Stimulated activated memory B cell treated with anti-CD40 and anti-IgM and Interleukin-4, amounts not matched to agents 10 μg/mL and 1 μg/mL and 100 μg/mL, for 72 hours (primary cell): ENCODE results near the gene PMAIP1.
"Not testable (repeated sequence)": the region's sequence is repeated elsewhere in the genome, so short reads cannot be mapped to it uniquely, and the experiment has no call there.

ENCODE experiments used
- ATAC-seq: fragments of 150-1000 bp; cut with Tn5 transposase; 2 replicates; pipeline ENCODE4 v1.10.0; 2021
- H3K27ac Mint-ChIP-seq: one replicate; pipeline ENCODE4 v1.8.0; 2022; ENCODE audit warnings: mild to moderate bottlenecking, mixed read lengths
- H3K27me3 Mint-ChIP-seq: one replicate; pipeline ENCODE4 v1.8.0; 2022; ENCODE audit warnings: mixed read lengths
- H3K36me3 Mint-ChIP-seq: one replicate; pipeline ENCODE4 v1.8.0; 2022; ENCODE audit warnings: mixed read lengths
- H3K4me1 Mint-ChIP-seq: one replicate; pipeline ENCODE4 v1.8.0; 2022; ENCODE audit warnings: mixed read lengths
- H3K4me3 Mint-ChIP-seq: one replicate; pipeline ENCODE4 v1.8.0; 2022; ENCODE audit warnings: mild to moderate bottlenecking, moderate library complexity, mixed read lengths
- H3K9me3 Mint-ChIP-seq: one replicate; pipeline ENCODE4 v1.8.0; 2022; ENCODE audit warnings: mixed read lengths

The PMAIP1 gene

GRCh38 chr18:59874166-59874565 is 25.6 kb upstream of the PMAIP1 start:
- Mint-ChIP-seq H3K4me3 (no peak overlapping the region), H3K36me3 (no peaks in the 10 kb centered on the region), H3K9me3 (no peaks in the 10 kb centered on the region), H3K4me1 (peaks cover 24% of the 10 kb centered on the region), H3K27me3 (no peaks in the 10 kb centered on the region), H3K27ac (no peak overlapping the region)
- no peak for ATAC-seq

GRCh38 chr18:59876310-59876626 is 23.5 kb upstream of the PMAIP1 start:
- peak; percentile 80 for ATAC-seq
- Mint-ChIP-seq H3K4me1 (peaks cover 24% of the 10 kb centered on the region), H3K27ac (peak overlapping the region; percentile 80), H3K36me3 (no peaks in the 10 kb centered on the region), H3K9me3 (no peaks in the 10 kb centered on the region), H3K27me3 (no peaks in the 10 kb centered on the region), H3K4me3 (no peak overlapping the region)

GRCh38 chr18:59877361-59877760 is 22.4 kb upstream of the PMAIP1 start:
- Mint-ChIP-seq H3K27me3 (no peaks in the 10 kb centered on the region), H3K27ac (no peak overlapping the region), H3K4me3 (no peak overlapping the region), H3K9me3 (no peaks in the 10 kb centered on the region), H3K4me1 (peaks cover 35% of the 10 kb centered on the region), H3K36me3 (no peaks in the 10 kb centered on the region)
- ATAC-seq = no peak

DNA sequence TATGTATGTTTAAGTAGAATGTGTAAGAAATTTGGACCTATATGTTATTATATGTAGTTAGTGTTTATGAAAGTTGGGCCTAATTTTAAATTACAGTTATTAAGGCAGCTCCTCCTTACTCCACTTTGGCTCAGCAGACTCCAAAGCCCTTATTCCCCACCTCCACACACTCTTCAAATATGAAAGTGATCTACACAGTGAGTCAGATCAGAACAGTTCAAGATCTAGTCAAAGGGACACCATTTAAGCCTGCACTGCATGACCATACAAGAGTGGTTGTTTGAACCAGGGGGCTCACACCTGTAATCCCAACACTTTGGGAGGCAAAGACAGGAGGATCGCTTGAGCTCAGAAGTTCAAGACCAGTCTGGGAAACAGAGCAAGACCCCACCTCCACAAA is 21.2 kb upstream of the PMAIP1 start:
- Mint-ChIP-seq H3K4me3 (no peak overlapping the region), H3K36me3 (no peaks in the 10 kb centered on the region), H3K27me3 (no peaks in the 10 kb centered on the region), H3K27ac (no peak overlapping the region), H3K4me1 (peaks cover 38% of the 10 kb centered on the region), H3K9me3 (no peaks in the 10 kb centered on the region)
- ATAC-seq = no peak

DNA sequence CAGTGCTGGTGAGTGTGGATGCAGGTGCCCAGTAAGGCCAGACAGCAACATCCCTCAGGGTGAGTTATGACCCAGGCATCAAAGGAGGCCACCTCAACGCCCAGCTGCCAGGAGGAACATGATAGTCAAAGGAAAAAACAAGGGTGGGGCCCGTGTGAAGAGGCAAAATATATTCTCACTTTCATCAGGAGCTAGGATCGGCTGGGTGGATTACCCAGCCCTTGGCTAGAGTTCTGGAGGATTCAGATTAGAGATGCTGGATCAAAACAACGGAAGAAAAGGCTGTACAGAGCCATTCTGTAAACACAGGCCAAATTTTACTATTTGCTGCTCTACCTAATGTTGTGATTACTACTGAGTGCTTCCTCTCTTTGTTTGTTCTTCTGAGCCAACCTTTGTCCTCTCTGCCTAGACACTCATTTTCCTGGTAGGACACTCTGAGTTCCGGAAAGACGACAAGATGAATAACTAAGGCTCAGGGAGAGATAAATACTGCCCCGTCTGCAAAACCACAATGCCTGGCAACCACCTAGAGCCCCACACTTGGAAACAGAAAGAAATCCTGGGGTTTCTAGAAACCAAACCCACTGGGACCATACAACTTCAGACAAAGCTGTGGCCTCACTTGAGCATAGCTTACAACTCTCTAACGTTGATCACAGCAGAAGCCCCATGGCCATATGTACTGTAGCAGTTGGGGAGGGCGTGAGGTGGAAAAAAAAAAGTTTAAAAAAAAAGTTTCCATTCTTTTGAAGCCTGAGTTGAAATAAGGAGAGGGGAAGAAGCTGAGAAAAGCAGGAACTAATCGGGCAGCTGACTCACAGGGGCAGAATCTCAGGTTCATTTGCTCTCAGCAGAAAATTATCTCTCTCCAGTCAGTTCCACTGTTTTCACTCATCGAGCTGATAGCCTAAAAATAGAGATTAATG is 17.8 kb upstream of the PMAIP1 start:
- H3K9me3 Mint-ChIP-seq = no peaks in the 10 kb centered on the region
- peak overlapping the region; percentile 82 for H3K27ac Mint-ChIP-seq
- no peaks in the 10 kb centered on the region for H3K36me3 Mint-ChIP-seq
- no peaks in the 10 kb centered on the region for H3K27me3 Mint-ChIP-seq
- H3K4me3 Mint-ChIP-seq = peak overlapping the region; percentile 23
- ATAC-seq = peak; percentile 72
- peaks cover 46% of the 10 kb centered on the region for H3K4me1 Mint-ChIP-seq

GRCh38 chr18:59884351-59884750 is 15.4 kb upstream of the PMAIP1 start:
- Mint-ChIP-seq H3K9me3 (no peaks in the 10 kb centered on the region), H3K27me3 (no peaks in the 10 kb centered on the region), H3K36me3 (no peaks in the 10 kb centered on the region), H3K4me1 (peaks cover 37% of the 10 kb centered on the region), H3K27ac (peak overlapping the region; percentile 30), H3K4me3 (no peak overlapping the region)
- ATAC-seq = no peak

DNA sequence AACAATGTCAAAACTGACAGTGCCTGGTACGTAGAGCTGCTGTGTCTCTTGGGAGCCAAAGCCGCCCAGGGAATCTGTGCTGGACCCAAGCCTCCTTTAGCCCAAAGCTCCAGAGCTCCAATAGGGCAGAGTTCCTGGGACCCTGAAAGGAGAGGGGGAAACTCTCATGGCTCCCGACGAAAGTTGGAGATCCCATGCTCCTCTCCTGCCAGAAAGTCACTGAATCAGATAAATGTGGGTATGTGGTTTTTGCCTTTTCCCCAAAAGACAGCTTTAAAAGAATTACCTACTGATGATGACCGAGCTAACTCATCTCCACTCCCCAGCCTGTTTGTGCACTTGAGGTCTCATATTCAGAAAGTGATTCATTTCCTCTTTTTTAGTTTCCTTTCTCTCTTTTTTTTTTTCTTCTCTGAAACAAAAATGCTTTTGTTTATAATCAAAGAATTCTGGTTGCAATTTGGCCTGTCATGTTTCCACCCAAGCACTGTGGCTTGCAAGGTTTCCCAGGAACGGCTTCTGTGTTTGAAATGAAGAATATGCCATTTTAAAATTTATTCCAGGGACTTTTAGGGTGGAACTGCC is 14.1 kb upstream of the PMAIP1 start:
- Mint-ChIP-seq H3K4me3 (peak overlapping the region; percentile 48), H3K27me3 (no peaks in the 10 kb centered on the region), H3K4me1 (peaks cover 37% of the 10 kb centered on the region), H3K27ac (peak overlapping the region; percentile 63), H3K36me3 (no peaks in the 10 kb centered on the region), H3K9me3 (no peaks in the 10 kb centered on the region)
- peak; percentile 85 for ATAC-seq

- Mint-ChIP-seq H3K27ac (peak overlapping the region; percentile 63), H3K4me1 (peaks cover 36% of the 10 kb centered on the region)
- not testable (repeated sequence) for H3K4me3 Mint-ChIP-seq, H3K36me3 Mint-ChIP-seq, H3K9me3 Mint-ChIP-seq, ATAC-seq, H3K27me3 Mint-ChIP-seq
Measured at GRCh38 chr18:59886399-59886798, 13.4 kb upstream of the PMAIP1 start.

- no peak overlapping the region for H3K27ac Mint-ChIP-seq
- no peaks in the 10 kb centered on the region for H3K36me3 Mint-ChIP-seq
- no peaks in the 10 kb centered on the region for H3K4me1 Mint-ChIP-seq
- H3K4me3 Mint-ChIP-seq = no peak overlapping the region
- H3K9me3 Mint-ChIP-seq = no peaks in the 10 kb centered on the region
- ATAC-seq = no peak
- no peaks in the 10 kb centered on the region for H3K27me3 Mint-ChIP-seq
Measured at GRCh38 chr18:59892123-59892522, 7.7 kb upstream of the PMAIP1 start.

DNA sequence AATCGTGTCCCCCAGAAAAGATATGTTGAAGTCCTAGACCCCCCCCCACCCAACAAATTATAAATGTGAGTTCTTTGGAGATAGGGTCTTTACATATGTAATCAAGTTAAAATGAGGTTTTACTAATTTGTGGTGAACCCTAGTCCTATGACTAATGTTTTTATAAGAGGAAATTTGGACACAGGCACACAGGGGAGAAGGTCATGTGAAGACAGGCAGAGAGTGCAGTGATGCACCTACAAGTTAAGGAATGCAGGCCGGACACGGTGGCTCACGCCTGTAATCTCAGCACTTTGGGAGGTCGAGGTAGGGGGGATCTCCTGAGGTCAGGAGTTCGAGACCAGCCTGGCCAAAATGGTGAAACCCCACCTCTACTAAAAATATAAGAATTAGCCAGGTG is 5.8 kb upstream of the PMAIP1 start:
- no peak overlapping the region for H3K27ac Mint-ChIP-seq
- no peaks in the 10 kb centered on the region for H3K36me3 Mint-ChIP-seq
- no peak overlapping the region for H3K4me3 Mint-ChIP-seq
- no peak for ATAC-seq
- H3K4me1 Mint-ChIP-seq = peaks cover 5% of the 10 kb centered on the region
- H3K27me3 Mint-ChIP-seq = no peaks in the 10 kb centered on the region
- no peaks in the 10 kb centered on the region for H3K9me3 Mint-ChIP-seq

- Mint-ChIP-seq H3K27ac (no peak overlapping the region), H3K27me3 (no peaks in the 10 kb centered on the region), H3K36me3 (peaks cover 3% of the 10 kb centered on the region), H3K4me1 (peaks cover 15% of the 10 kb centered on the region), H3K4me3 (no peak overlapping the region), H3K9me3 (no peaks in the 10 kb centered on the region)
- no peak for ATAC-seq
Measured at GRCh38 chr18:59897321-59897954, 2.4 kb upstream of the PMAIP1 start.

GRCh38 chr18:59898093-59898492 is 1.7 kb upstream of the PMAIP1 start:
- ATAC-seq = no peak
- no peaks in the 10 kb centered on the region for H3K9me3 Mint-ChIP-seq
- no peak overlapping the region for H3K27ac Mint-ChIP-seq
- peaks cover 21% of the 10 kb centered on the region for H3K4me1 Mint-ChIP-seq
- H3K4me3 Mint-ChIP-seq = no peak overlapping the region
- H3K27me3 Mint-ChIP-seq = no peaks in the 10 kb centered on the region
- peaks cover 10% of the 10 kb centered on the region for H3K36me3 Mint-ChIP-seq

GRCh38 chr18:59898609-59899297 is 1.0 kb upstream of the PMAIP1 start:
- ATAC-seq = peak; percentile 25

GRCh38 chr18:59900222-59901128 is 679 bp downstream of the PMAIP1 start:
- H3K36me3 Mint-ChIP-seq = peaks cover 19% of the 10 kb centered on the region
- peak; percentile 74 for ATAC-seq
- H3K4me3 Mint-ChIP-seq = peak overlapping the region; percentile 91
- no peaks in the 10 kb centered on the region for H3K9me3 Mint-ChIP-seq
- peaks cover 41% of the 10 kb centered on the region for H3K4me1 Mint-ChIP-seq
- H3K27me3 Mint-ChIP-seq = no peaks in the 10 kb centered on the region
- H3K27ac Mint-ChIP-seq = peak overlapping the region; percentile 89

More at GRCh38 chr18:59898609-59899297, 1.0 kb upstream of the PMAIP1 start:
- Mint-ChIP-seq H3K27me3 (no peaks in the 10 kb centered on the region), H3K27ac (peak overlapping the region; percentile 89), H3K4me1 (peaks cover 25% of the 10 kb centered on the region), H3K36me3 (peaks cover 13% of the 10 kb centered on the region), H3K9me3 (no peaks in the 10 kb centered on the region), H3K4me3 (peak overlapping the region; percentile 91)
